ENCODE measurements around the gene UGGT1. TPM values are rescaled to one million over a fixed set of nuclear protein-coding genes. Genes with fewer than 3 reads are reported as not detected.
"Not testable (repeated sequence)": the region's sequence is repeated elsewhere in the genome, so short reads cannot be mapped to it uniquely, and the experiment has no call there.

UGGT1 gene
- total RNA-seq, 1 donor from 2014 or later = 58.7 TPM

- Mint-ChIP-seq H3K27me3 (ENCODE audit: low read depth) (no peaks in the 10 kb centered on the region), H3K36me3 (ENCODE audit: low read depth) (peaks cover 8% of the 10 kb centered on the region), H3K4me1 (peaks cover 11% of the 10 kb centered on the region), H3K27ac (ENCODE audit: unreplicated experiment) (no peak overlapping the region), H3K4me3 (no peak overlapping the region), H3K9me3 (no peaks in the 10 kb centered on the region)
- no peak for DNase-seq (ENCODE audit: low read depth, low spot score)
- peak; percentile 58 for TF ChIP-seq CTCF (conservative IDR thresholded peaks at IDR 0.05)
Observed at GRCh38 chr2:128172191-128172590, 81.2 kb downstream of the UGGT1 start.

- not testable (repeated sequence) for H3K27ac Mint-ChIP-seq (ENCODE audit: unreplicated experiment); H3K27me3 Mint-ChIP-seq (ENCODE audit: low read depth); H3K36me3 Mint-ChIP-seq (ENCODE audit: low read depth); DNase-seq (ENCODE audit: low read depth, low spot score); H3K9me3 Mint-ChIP-seq; H3K4me3 Mint-ChIP-seq
- H3K4me1 Mint-ChIP-seq = peaks cover 11% of the 10 kb centered on the region
Observed at GRCh38 chr2:128174067-128174466, 83.1 kb downstream of the UGGT1 start.

- Mint-ChIP-seq H3K27me3 (ENCODE audit: low read depth) (no peaks in the 10 kb centered on the region), H3K4me1 (no peaks in the 10 kb centered on the region), H3K27ac (ENCODE audit: unreplicated experiment) (no peak overlapping the region), H3K4me3 (no peak overlapping the region), H3K9me3 (no peaks in the 10 kb centered on the region), H3K36me3 (ENCODE audit: low read depth) (peaks cover 7% of the 10 kb centered on the region)
- no peak for TF ChIP-seq CTCF (conservative IDR thresholded peaks at IDR 0.05)
- DNase-seq (ENCODE audit: low read depth, low spot score) = no peak
Observed at GRCh38 chr2:128177315-128177714, 86.3 kb downstream of the UGGT1 start.

- no peak for TF ChIP-seq CTCF (conservative IDR thresholded peaks at IDR 0.05)
- no peaks in the 10 kb centered on the region for H3K4me1 Mint-ChIP-seq
- no peaks in the 10 kb centered on the region for H3K27me3 Mint-ChIP-seq (ENCODE audit: low read depth)
- H3K27ac Mint-ChIP-seq (ENCODE audit: unreplicated experiment) = no peak overlapping the region
- DNase-seq (ENCODE audit: low read depth, low spot score) = no peak
- H3K9me3 Mint-ChIP-seq = no peaks in the 10 kb centered on the region
- H3K4me3 Mint-ChIP-seq = no peak overlapping the region
- peaks cover 6% of the 10 kb centered on the region for H3K36me3 Mint-ChIP-seq (ENCODE audit: low read depth)
Observed at GRCh38 chr2:128178149-128178649, 87.2 kb downstream of the UGGT1 start.

GRCh38 chr2:128178650-128179460 is 87.9 kb downstream of the UGGT1 start:
- H3K36me3 Mint-ChIP-seq (ENCODE audit: low read depth) = peaks cover 6% of the 10 kb centered on the region
- no peak overlapping the region for H3K4me3 Mint-ChIP-seq
- H3K9me3 Mint-ChIP-seq = no peaks in the 10 kb centered on the region
- no peaks in the 10 kb centered on the region for H3K4me1 Mint-ChIP-seq
- no peak overlapping the region for H3K27ac Mint-ChIP-seq (ENCODE audit: unreplicated experiment)
- H3K27me3 Mint-ChIP-seq (ENCODE audit: low read depth) = no peaks in the 10 kb centered on the region
- peak; percentile 35 for DNase-seq (ENCODE audit: low read depth, low spot score)
- TF ChIP-seq CTCF (conservative IDR thresholded peaks at IDR 0.05) = peak; percentile 77

GRCh38 chr2:128179461-128179755 is 88.4 kb downstream of the UGGT1 start:
- TF ChIP-seq CTCF (conservative IDR thresholded peaks at IDR 0.05) = no peak
- Mint-ChIP-seq H3K36me3 (ENCODE audit: low read depth) (peaks cover 6% of the 10 kb centered on the region), H3K9me3 (no peaks in the 10 kb centered on the region), H3K27ac (ENCODE audit: unreplicated experiment) (no peak overlapping the region), H3K27me3 (ENCODE audit: low read depth) (no peaks in the 10 kb centered on the region), H3K4me3 (no peak overlapping the region), H3K4me1 (no peaks in the 10 kb centered on the region)
- DNase-seq (ENCODE audit: low read depth, low spot score) = no peak

All from neural crest cell (in vitro differentiated cells).